Astrocyte (in vitro differentiated cells and primary cell): Measurements from ENCODE around the gene MAX. TPM values are rescaled to one million over a fixed set of nuclear protein-coding genes. Genes with fewer than 3 reads are reported as not detected.

Source experiments
- DNase-seq: peaks from one replicate; pipeline ENCODE4 v3.0.0-alpha.2; 2010; ENCODE audit warnings: low read depth
- FAIRE-seq: peaks from 2 replicates; lab custom pipeline; 2011; peaks lifted over from hg19 to GRCh38; lab: Jason Lieb, UNC
- H2AFZ ChIP-seq: 2 replicates; pipeline ENCODE4 v1.6.0; 2012; ENCODE audit warnings: low read depth, low read length, inconsistent platforms
- H3K27ac ChIP-seq: 2 replicates; pipeline ENCODE4 v1.5.1; 2011; ENCODE audit warnings: low read depth, low read length, inconsistent platforms
- H3K27me3 ChIP-seq: 2 replicates; pipeline ENCODE4 v1.6.0; 2011; ENCODE audit warnings: low read length, inconsistent platforms; ENCODE audit not compliant: insufficient read depth
- H3K36me3 ChIP-seq: 2 replicates; pipeline ENCODE4 v1.5.1; 2011; ENCODE audit warnings: low read length, inconsistent platforms; ENCODE audit not compliant: insufficient read depth
- H3K4me1 ChIP-seq: 2 replicates; pipeline ENCODE4 v1.5.1; 2011; ENCODE audit warnings: low read length, inconsistent platforms; ENCODE audit not compliant: insufficient read depth
- H3K4me2 ChIP-seq: 2 replicates; pipeline ENCODE4 v1.6.0; 2012; ENCODE audit warnings: low read length, inconsistent platforms
- H3K4me3 ChIP-seq: 2 replicates; pipeline ENCODE4 v1.5.1; 2011; ENCODE audit warnings: low read depth, mild to moderate bottlenecking, low read length, inconsistent platforms; ENCODE audit not compliant: insufficient read depth
- H3K79me2 ChIP-seq: 2 replicates; pipeline ENCODE4 v1.6.0; 2012; ENCODE audit warnings: mild to moderate bottlenecking, low read length, inconsistent platforms; ENCODE audit not compliant: insufficient read depth
- H3K9ac ChIP-seq: 2 replicates; pipeline ENCODE4 v1.6.0; 2012; ENCODE audit warnings: mild to moderate bottlenecking, low read length, inconsistent platforms
- H3K9me3 ChIP-seq: 2 replicates; pipeline ENCODE4 v1.5.1; 2012; ENCODE audit warnings: low read depth, mild to moderate bottlenecking, low read length, inconsistent platforms; ENCODE audit not compliant: insufficient read depth
- H4K20me1 ChIP-seq: 2 replicates; pipeline ENCODE4 v1.6.0; 2012; ENCODE audit warnings: low read length, inconsistent platforms; ENCODE audit not compliant: insufficient read depth
- H3K27ac Mint-ChIP-seq: one replicate; pipeline ENCODE4 v1.8.0; 2021; ENCODE audit warnings: mild to moderate bottlenecking, mixed read lengths; ENCODE audit not compliant: unreplicated experiment
- H3K27me3 Mint-ChIP-seq: one replicate; pipeline ENCODE4 v1.8.0; 2021; ENCODE audit warnings: low read depth, mixed read lengths; ENCODE audit not compliant: unreplicated experiment
- H3K36me3 Mint-ChIP-seq: one replicate; pipeline ENCODE4 v1.8.0; 2021; ENCODE audit warnings: low read depth, mixed read lengths; ENCODE audit not compliant: unreplicated experiment
- H3K4me1 Mint-ChIP-seq: one replicate; pipeline ENCODE4 v1.8.0; 2021; ENCODE audit warnings: low read depth, mixed read lengths; ENCODE audit not compliant: unreplicated experiment
- H3K4me3 Mint-ChIP-seq: one replicate; pipeline ENCODE4 v1.8.0; 2021; ENCODE audit warnings: mild to moderate bottlenecking, moderate library complexity, mixed read lengths; ENCODE audit not compliant: unreplicated experiment
- H3K9me3 Mint-ChIP-seq: one replicate; pipeline ENCODE4 v1.8.0; 2021; ENCODE audit warnings: mild to moderate bottlenecking, mixed read lengths; ENCODE audit not compliant: unreplicated experiment
- EZH2 ChIP-seq: IDR thresholded peaks from 2 replicates; pipeline ENCODE4 v1.6.1; 2012; ENCODE audit warnings: mild to moderate bottlenecking, low read length, inconsistent platforms; ENCODE audit not compliant: insufficient read depth
- total RNA-seq: library from RNA; stranded (reverse); gene quantifications from 2 replicates; pipeline ENCODE4 v1.2.1, GENCODE V29; 2021
- TF ChIP-seq, protein P1 (sequence below): IDR thresholded peaks from 2 replicates; pipeline ENCODE4 v1.5.1; 2011; ENCODE audit warnings: low read depth, mild to moderate bottlenecking, inconsistent platforms, low read length, moderate library complexity; ENCODE audit not compliant: insufficient read depth

MAX gene
- total RNA-seq, 1 donor from 2014 or later: 113 TPM

DNA sequence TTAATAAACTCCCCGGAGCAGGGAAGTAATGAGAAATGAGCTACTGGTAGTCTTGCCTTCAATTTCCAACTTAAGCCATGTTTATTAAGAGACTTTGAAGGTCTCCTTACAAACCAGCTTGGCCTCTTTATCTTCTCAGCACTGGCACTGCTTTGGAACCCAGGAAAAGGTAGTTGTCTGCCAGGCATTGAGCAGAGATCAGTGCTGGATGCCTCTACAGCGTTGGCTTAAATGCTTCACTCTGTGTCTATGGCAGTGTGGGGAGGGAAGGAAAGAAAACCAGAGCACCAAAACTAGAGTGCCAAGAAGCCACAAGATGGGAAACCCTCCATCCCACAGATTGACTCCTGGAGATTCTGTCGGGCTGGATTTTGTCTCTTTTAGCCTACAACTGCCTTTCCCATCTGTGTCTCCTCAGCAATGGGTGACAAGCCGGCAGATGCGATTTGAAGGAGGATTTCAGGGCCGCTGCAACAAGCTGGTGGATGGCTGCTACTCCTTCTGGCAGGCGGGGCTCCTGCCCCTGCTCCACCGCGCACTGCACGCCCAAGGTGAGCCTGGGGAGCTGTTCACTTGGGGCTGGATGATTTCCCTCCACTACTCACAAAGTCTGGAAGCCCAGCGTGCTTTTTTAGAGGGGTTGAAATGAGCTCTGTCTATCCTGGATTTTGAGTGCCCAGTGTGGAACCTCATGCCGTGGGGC lies 58.3 kb downstream of the MAX start:
- no peak overlapping the region for H2AFZ ChIP-seq

DNA sequence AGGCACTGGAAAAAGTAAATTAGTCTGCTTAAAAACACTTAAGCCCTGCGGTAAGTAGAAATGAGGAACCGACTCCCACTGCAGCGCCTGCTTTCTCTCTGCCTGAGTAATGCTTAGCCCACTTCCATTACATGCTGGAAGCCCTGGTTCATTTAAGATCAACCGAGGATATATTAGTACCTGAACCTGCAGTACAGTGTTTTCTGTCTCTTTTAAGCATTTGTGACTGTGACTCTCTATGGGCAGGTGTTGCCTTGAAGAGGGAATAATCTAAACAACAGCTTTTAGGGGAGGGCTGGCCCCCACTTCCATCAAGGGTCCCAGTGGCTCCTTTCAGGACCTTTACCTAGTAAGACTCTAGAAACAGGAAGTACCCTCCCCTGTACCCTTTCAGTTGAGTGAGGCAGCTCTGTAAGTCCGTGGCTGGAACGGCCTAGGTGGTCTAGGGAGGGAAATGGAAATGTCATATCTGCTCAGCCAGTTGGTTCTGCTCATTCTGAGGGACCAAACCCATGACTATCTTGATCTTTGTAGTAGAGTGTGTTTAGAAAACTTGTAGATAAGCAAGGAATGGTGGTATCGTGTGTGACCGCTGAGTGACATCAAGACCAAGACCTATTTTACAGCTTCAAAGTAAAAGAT lies 59.5 kb downstream of the MAX start:
- DNase-seq (no peak), FAIRE-seq (no peak)
- Mint-ChIP-seq H3K4me3 (no peak overlapping the region), H3K9me3 (no peaks in the 10 kb centered on the region), H3K4me1 (peaks cover 9% of the 10 kb centered on the region), H3K27ac (no peak overlapping the region), H3K36me3 (peaks cover 18% of the 10 kb centered on the region), H3K27me3 (no peaks in the 10 kb centered on the region)
- Histone ChIP-seq H3K4me3 (no peak overlapping the region), H3K36me3 (peaks cover 5% of the 10 kb centered on the region), H2AFZ (no peak overlapping the region), H3K79me2 (no peaks in the 10 kb centered on the region), H3K27me3 (no peaks in the 10 kb centered on the region), H3K4me2 (no peak overlapping the region), H3K4me1 (peaks cover 7% of the 10 kb centered on the region), H3K9me3 (no peaks in the 10 kb centered on the region), H3K9ac (no peak overlapping the region), H3K27ac (no peak overlapping the region), H4K20me1 (no peaks in the 10 kb centered on the region)
- TF ChIP-seq, protein P1, sequence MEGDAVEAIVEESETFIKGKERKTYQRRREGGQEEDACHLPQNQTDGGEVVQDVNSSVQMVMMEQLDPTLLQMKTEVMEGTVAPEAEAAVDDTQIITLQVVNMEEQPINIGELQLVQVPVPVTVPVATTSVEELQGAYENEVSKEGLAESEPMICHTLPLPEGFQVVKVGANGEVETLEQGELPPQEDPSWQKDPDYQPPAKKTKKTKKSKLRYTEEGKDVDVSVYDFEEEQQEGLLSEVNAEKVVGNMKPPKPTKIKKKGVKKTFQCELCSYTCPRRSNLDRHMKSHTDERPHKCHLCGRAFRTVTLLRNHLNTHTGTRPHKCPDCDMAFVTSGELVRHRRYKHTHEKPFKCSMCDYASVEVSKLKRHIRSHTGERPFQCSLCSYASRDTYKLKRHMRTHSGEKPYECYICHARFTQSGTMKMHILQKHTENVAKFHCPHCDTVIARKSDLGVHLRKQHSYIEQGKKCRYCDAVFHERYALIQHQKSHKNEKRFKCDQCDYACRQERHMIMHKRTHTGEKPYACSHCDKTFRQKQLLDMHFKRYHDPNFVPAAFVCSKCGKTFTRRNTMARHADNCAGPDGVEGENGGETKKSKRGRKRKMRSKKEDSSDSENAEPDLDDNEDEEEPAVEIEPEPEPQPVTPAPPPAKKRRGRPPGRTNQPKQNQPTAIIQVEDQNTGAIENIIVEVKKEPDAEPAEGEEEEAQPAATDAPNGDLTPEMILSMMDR: no peak
- TF ChIP-seq EZH2: no peak

More for the DNA sequence above, 58.3 kb downstream of the MAX start:
- Mint-ChIP-seq H3K27ac (no peak overlapping the region), H3K27me3 (no peaks in the 10 kb centered on the region), H3K9me3 (no peaks in the 10 kb centered on the region), H3K36me3 (peaks cover 18% of the 10 kb centered on the region), H3K4me3 (no peak overlapping the region), H3K4me1 (peaks cover 4% of the 10 kb centered on the region)
- Histone ChIP-seq H3K4me1 (peaks cover 7% of the 10 kb centered on the region), H3K4me2 (no peak overlapping the region), H3K36me3 (peaks cover 5% of the 10 kb centered on the region), H3K27ac (no peak overlapping the region), H3K9ac (no peak overlapping the region), H4K20me1 (no peaks in the 10 kb centered on the region), H3K4me3 (no peak overlapping the region), H3K9me3 (no peaks in the 10 kb centered on the region), H3K79me2 (no peaks in the 10 kb centered on the region), H3K27me3 (no peaks in the 10 kb centered on the region)
- DNase-seq (no peak), FAIRE-seq (no peak)
- TF ChIP-seq, protein P1: no peak
- no peak for TF ChIP-seq EZH2

DNA sequence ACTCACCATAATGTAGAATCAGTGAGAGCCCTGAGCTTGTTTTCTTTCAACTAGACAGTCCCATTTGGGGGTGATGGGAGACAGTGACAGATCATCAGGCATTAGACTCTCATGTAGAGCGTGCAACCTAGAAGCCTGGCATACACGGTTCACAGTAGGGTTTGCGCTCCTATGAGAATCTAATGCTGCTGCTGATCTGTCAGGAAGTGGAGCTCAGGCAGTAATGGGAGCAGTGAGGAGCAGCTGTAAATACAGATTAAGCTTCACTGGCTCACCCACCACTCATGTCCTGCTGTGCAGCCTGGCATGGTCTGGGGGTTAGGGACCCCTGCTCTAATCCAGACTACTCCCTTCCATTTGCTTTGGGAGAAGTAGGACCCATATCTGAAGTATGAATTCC lies 60.0 kb downstream of the MAX start:
- H3K36me3 ChIP-seq: peaks cover 5% of the 10 kb centered on the region

More for the DNA sequence above, 60.0 kb downstream of the MAX start:
- TF ChIP-seq EZH2: no peak
- TF ChIP-seq, protein P1: no peak
- H3K4me2 ChIP-seq: no peak overlapping the region
- H3K4me3 ChIP-seq: no peak overlapping the region
- no peaks in the 10 kb centered on the region for H3K27me3 ChIP-seq
- no peak overlapping the region for H3K27ac ChIP-seq
- Mint-ChIP-seq H3K9me3 (no peaks in the 10 kb centered on the region), H3K27ac (no peak overlapping the region), H3K27me3 (no peaks in the 10 kb centered on the region), H3K36me3 (peaks cover 17% of the 10 kb centered on the region), H3K4me1 (peaks cover 9% of the 10 kb centered on the region), H3K4me3 (no peak overlapping the region)
- no peak overlapping the region for H2AFZ ChIP-seq
- DNase-seq (no peak), FAIRE-seq (no peak)
- H4K20me1 ChIP-seq: no peaks in the 10 kb centered on the region
- no peak overlapping the region for H3K9ac ChIP-seq
- H3K4me1 ChIP-seq: peaks cover 2% of the 10 kb centered on the region
- H3K79me2 ChIP-seq: no peaks in the 10 kb centered on the region
- no peaks in the 10 kb centered on the region for H3K9me3 ChIP-seq
